OCI-LY1 (cell line): ENCODE measurements around the gene FLNC.

Source experiments
- CTCF ChIP-seq: fragments of 200-600 bp; sonication (generic), shearing (Covaris generic); IDR thresholded peaks from 2 replicates; pipeline ENCODE4 v1.5.1; 2017; ENCODE audit warnings: mild to moderate bottlenecking, antibody characterized with exemption, low read length, moderate library complexity, mixed read lengths
- EZH2 ChIP-seq: fragments of 200-600 bp; sonication (generic), shearing (Covaris generic); IDR thresholded peaks from 2 replicates; pipeline ENCODE4 v1.8.0; 2017; ENCODE audit warnings: borderline replicate concordance, mixed run types, mild to moderate bottlenecking, antibody characterized with exemption, low read length, moderate library complexity, mixed read lengths

- TF ChIP-seq CTCF = no peak
- no peak for TF ChIP-seq EZH2
These were observed 19.7 kb upstream of the FLNC start for GRCh38 chr7:128810473-128810872.
